Bronchial epithelial cell (primary cell): ENCODE measurements around the gene RUNX2. TPM values are rescaled to one million over a fixed set of nuclear protein-coding genes. Genes with fewer than 3 reads are reported as not detected.

ENCODE experiments used
- DNase-seq: peaks from one replicate; pipeline ENCODE4 v3.0.0-alpha.2; 2010; ENCODE audit warnings: low read depth
- FAIRE-seq: peaks from 2 replicates; lab custom pipeline; 2011; peaks lifted over from hg19 to GRCh38; lab: Jason Lieb, UNC
- H3K27me3 ChIP-seq: 2 replicates; pipeline ENCODE4 v1.5.1; 2011; ENCODE audit warnings: low read length; ENCODE audit not compliant: control insufficient read depth, insufficient read depth
- H3K36me3 ChIP-seq: 2 replicates; pipeline ENCODE4 v1.5.1; 2011; ENCODE audit warnings: low read length; ENCODE audit not compliant: control insufficient read depth, insufficient read depth
- H3K4me3 ChIP-seq: 2 replicates; pipeline ENCODE4 v1.5.1; 2011; ENCODE audit warnings: mild to moderate bottlenecking, low read depth, low read length, control low read depth
- CTCF ChIP-seq: IDR thresholded peaks from 2 replicates; pipeline ENCODE4 v1.5.1; 2011; ENCODE audit warnings: mild to moderate bottlenecking, moderate library complexity, low read length, control low read depth, inconsistent platforms; ENCODE audit not compliant: insufficient read depth, severe bottlenecking
- total RNA-seq: library from RNA; depleted of rRNA; stranded (reverse); fragments of >200 nt; gene quantifications from 2 replicates; pipeline ENCODE4 v1.2.1, GENCODE V29; 2014

The RUNX2 gene
- total RNA-seq, 1 donor from 2014 or later, result 0.79 TPM

- H3K36me3 ChIP-seq, result no peaks in the 10 kb centered on the region
- DNase-seq (peak; percentile 45), FAIRE-seq (no peak)
- no peak for TF ChIP-seq CTCF
- H3K27me3 ChIP-seq, result no peaks in the 10 kb centered on the region
- H3K4me3 ChIP-seq, result no peak overlapping the region
These were observed 23.5 kb downstream of the RUNX2 start for GRCh38 chr6:45351667-45352066.

GRCh38 chr6:45353654-45354053 is 25.5 kb downstream of the RUNX2 start:
- no peak overlapping the region for H3K4me3 ChIP-seq
- DNase-seq (no peak), FAIRE-seq (no peak)
- H3K27me3 ChIP-seq, result no peaks in the 10 kb centered on the region
- H3K36me3 ChIP-seq, result no peaks in the 10 kb centered on the region
- no peak for TF ChIP-seq CTCF

GRCh38 chr6:45364466-45364865 is 36.3 kb downstream of the RUNX2 start:
- Histone ChIP-seq H3K36me3 (no peaks in the 10 kb centered on the region), H3K4me3 (no peak overlapping the region), H3K27me3 (no peaks in the 10 kb centered on the region)
- no peak for DNase-seq
- TF ChIP-seq CTCF, result no peak
- FAIRE-seq, result no peak

GRCh38 chr6:45365036-45365435 is 36.9 kb downstream of the RUNX2 start:
- DNase-seq, result no peak
- no peak for TF ChIP-seq CTCF
- Histone ChIP-seq H3K27me3 (no peaks in the 10 kb centered on the region), H3K4me3 (no peak overlapping the region), H3K36me3 (no peaks in the 10 kb centered on the region)
- FAIRE-seq, result no peak

GRCh38 chr6:45366534-45366933 is 38.4 kb downstream of the RUNX2 start:
- TF ChIP-seq CTCF, result no peak
- Histone ChIP-seq H3K4me3 (no peak overlapping the region), H3K27me3 (no peaks in the 10 kb centered on the region), H3K36me3 (no peaks in the 10 kb centered on the region)
- DNase-seq, result no peak
- FAIRE-seq, result no peak

- Histone ChIP-seq H3K27me3 (no peaks in the 10 kb centered on the region), H3K4me3 (no peak overlapping the region), H3K36me3 (no peaks in the 10 kb centered on the region)
- TF ChIP-seq CTCF, result no peak
- DNase-seq (no peak), FAIRE-seq (no peak)
These were observed 39.9 kb downstream of the RUNX2 start for GRCh38 chr6:45367999-45368398.
